Effector memory CD4-positive, alpha-beta T cell (primary cell): ENCODE measurements around the gene CRYGS.

Source experiments
- DNase-seq, 3 donors: peaks; one replicate each; pipeline ENCODE4 v3.0.0-alpha.2; 2020
- H3K27ac ChIP-seq: 2 replicates; pipeline ENCODE4 v1.7.0; 2013; ENCODE audit warnings: mild to moderate bottlenecking, low read length, moderate library complexity; ENCODE audit not compliant: insufficient read depth, poor library complexity, severe bottlenecking
- H3K27me3 ChIP-seq: replicated peaks from 2 replicates; pipeline ENCODE4 v1.7.0; 2013; ENCODE audit warnings: mild to moderate bottlenecking, low read length; ENCODE audit not compliant: insufficient read depth, control insufficient read depth, poor library complexity, severe bottlenecking
- H3K36me3 ChIP-seq: 2 replicates; pipeline ENCODE4 v1.7.0; 2013; ENCODE audit warnings: mild to moderate bottlenecking, low read length, moderate library complexity; ENCODE audit not compliant: control insufficient read depth, insufficient read depth
- H3K4me1 ChIP-seq: 2 replicates; pipeline ENCODE4 v1.7.0; 2013; ENCODE audit warnings: low read length, mild to moderate bottlenecking; ENCODE audit not compliant: control insufficient read depth, insufficient read depth, poor library complexity, severe bottlenecking
- H3K4me3 ChIP-seq: 2 replicates; pipeline ENCODE4 v1.7.0; 2013; ENCODE audit warnings: low read length, low read depth, mild to moderate bottlenecking; ENCODE audit not compliant: insufficient read depth, poor library complexity, severe bottlenecking
- H3K9me3 ChIP-seq: 2 replicates; pipeline ENCODE4 v1.7.0; 2013; ENCODE audit warnings: mild to moderate bottlenecking, low read length, moderate library complexity; ENCODE audit not compliant: control insufficient read depth

CRYGS gene

DNA sequence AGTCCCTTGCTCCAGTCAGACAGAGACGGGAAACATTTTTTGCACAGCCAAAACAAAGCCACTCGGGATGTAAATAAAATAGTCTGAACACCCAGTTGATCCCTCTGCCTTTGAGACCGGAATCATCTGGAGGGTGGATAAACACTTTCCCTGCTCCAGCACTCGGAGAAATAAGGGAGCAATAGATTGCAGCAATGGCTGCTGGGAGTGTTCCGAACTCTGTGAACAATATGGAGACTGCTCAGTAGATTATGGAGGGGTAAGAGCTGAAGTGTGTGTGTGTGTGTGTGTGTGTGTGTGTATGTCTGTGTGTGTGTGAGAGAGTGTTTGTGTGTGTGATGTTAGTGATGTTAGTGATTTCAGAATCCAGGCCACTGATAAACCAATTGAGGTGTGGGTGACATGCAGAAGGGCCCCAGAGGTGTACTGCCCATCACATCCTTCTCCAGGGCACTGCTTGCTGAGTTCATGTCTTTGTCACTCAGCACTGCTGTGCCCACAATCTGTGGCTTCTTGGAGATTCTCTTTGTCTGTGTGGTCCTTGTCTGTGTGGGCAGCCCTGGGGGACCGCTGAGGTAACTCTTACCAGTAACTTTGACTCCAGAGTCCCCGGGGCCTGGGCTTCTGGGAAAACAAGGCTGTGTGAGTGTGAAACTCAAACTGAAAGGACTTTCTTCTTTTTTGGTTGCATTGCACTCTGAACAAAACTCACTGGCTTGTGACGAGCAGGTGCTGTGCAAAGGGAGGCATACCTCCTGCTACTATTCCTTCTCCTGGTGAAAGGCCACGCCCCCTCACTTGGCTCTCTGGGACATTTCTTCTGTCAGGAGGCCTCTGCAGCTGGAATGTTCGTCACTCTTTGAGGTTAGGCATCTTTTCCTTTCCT lies 23.0 kb downstream of the CRYGS start:
- Histone ChIP-seq H3K4me1 (peaks cover 28% of the 10 kb centered on the region), H3K27me3 (no peaks in the 10 kb centered on the region), H3K27ac (no peak overlapping the region), H3K9me3 (no peaks in the 10 kb centered on the region), H3K36me3 (no peaks in the 10 kb centered on the region), H3K4me3 (no peak overlapping the region)
- DNase-seq: no peak

DNA sequence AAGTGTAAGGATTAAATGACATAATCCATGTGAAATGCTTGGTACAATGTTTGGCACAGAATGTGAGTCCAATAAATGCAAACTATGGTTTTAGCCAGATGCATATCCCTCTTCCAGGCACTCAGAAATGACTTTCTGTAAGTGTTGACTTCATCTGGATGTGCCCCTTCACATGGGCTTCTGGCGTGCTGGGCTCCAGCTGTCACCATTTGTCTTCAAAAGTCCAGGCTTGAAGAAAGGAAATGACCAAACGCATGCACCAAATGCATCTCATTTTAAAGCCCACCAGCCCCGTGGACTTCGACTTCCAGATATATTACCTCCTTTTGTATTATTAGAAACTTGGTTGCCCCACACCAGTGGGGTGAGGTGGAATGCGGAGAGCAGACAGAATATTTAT lies 23.7 kb downstream of the CRYGS start:
- Histone ChIP-seq H3K36me3 (no peaks in the 10 kb centered on the region), H3K4me3 (no peak overlapping the region), H3K4me1 (peaks cover 35% of the 10 kb centered on the region), H3K27ac (no peak overlapping the region), H3K9me3 (no peaks in the 10 kb centered on the region), H3K27me3 (no peaks in the 10 kb centered on the region)
- DNase-seq: no peak

GRCh38 chr3:186519021-186519658 lies 25.0 kb downstream of the CRYGS start:
- Histone ChIP-seq H3K4me1 (peaks cover 45% of the 10 kb centered on the region), H3K27ac (peak overlapping the region; percentile 71), H3K27me3 (no peaks in the 10 kb centered on the region), H3K9me3 (no peaks in the 10 kb centered on the region), H3K36me3 (no peaks in the 10 kb centered on the region), H3K4me3 (peak overlapping the region; percentile 5)
- DNase-seq: peak; percentile 60 to 70 (median 62)

GRCh38 chr3:186517218-186517617 lies 27.0 kb downstream of the CRYGS start:
- Histone ChIP-seq H3K4me1 (peaks cover 45% of the 10 kb centered on the region), H3K27me3 (no peaks in the 10 kb centered on the region)

DNA sequence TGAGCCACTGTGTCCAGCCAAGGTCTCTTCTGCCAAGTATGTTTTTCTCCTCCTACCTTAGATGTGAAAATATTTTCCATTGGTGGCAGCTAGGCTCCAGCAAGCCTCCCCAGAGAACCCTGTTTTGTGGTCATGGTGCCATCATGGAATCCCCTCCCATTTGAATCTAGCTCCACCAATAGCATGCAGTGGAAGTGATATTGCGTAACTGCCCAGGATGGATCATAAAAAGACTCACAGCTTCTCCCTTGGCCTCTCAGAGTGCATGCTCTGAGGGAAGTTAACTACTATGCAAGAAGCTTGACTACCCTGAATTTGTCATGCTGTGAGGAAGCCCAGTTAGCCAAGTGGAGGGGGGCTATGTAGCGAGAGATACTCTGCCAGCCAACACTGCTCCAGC lies 27.5 kb downstream of the CRYGS start:
- no peak for DNase-seq
- peaks cover 45% of the 10 kb centered on the region for H3K4me1 ChIP-seq

More at GRCh38 chr3:186517218-186517617, 27.0 kb downstream of the CRYGS start:
- Histone ChIP-seq H3K9me3 (no peaks in the 10 kb centered on the region), H3K27ac (no peak overlapping the region), H3K36me3 (no peaks in the 10 kb centered on the region), H3K4me3 (no peak overlapping the region)
- no peak for DNase-seq

GRCh38 chr3:186515125-186515524 lies 29.1 kb downstream of the CRYGS start:
- DNase-seq: peak; percentile 7 to 26 (median 12)
- no peaks in the 10 kb centered on the region for H3K27me3 ChIP-seq
- H3K27ac ChIP-seq: no peak overlapping the region
- no peaks in the 10 kb centered on the region for H3K36me3 ChIP-seq
- no peak overlapping the region for H3K4me3 ChIP-seq
- H3K4me1 ChIP-seq: peaks cover 43% of the 10 kb centered on the region
- H3K9me3 ChIP-seq: no peaks in the 10 kb centered on the region

More for the DNA sequence above, 27.5 kb downstream of the CRYGS start:
- Histone ChIP-seq H3K36me3 (no peaks in the 10 kb centered on the region), H3K27ac (no peak overlapping the region), H3K4me3 (no peak overlapping the region), H3K27me3 (no peaks in the 10 kb centered on the region), H3K9me3 (no peaks in the 10 kb centered on the region)

DNA sequence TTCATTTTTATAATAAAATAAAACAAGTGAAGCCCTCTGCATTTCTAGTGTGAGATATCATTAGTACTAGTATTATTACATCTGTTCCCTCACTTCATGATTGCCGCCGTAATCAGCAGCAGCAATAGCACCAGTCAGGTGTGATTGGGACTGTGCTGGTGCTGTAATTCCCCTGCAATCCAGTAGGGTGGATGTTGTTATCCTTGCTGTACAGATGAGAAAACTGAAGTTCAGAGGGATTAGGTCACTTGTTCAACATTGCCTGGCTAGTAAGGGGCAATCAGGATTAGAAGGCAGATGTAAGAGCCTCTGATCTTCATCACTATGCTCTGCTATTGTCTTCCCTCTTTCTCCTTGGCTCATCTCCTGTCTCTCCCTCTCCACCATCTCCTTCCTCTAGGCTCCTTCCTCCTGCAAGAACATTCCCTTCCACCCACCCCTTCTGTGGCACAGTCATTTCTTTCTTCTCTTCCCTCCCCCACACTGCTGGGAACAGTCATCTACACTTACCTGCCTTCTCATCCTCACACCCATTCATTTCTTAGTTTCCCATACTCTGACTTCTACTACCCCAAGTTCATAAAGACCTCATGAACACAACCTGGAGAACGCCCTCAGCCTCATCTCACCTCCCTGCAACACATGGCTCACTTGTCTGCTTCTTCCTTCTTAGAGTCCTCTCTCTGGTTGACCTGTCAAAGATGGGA lies 29.7 kb downstream of the CRYGS start:
- Histone ChIP-seq H3K9me3 (no peaks in the 10 kb centered on the region), H3K27me3 (no peaks in the 10 kb centered on the region), H3K4me1 (peaks cover 36% of the 10 kb centered on the region), H3K36me3 (no peaks in the 10 kb centered on the region), H3K4me3 (no peak overlapping the region), H3K27ac (no peak overlapping the region)
- DNase-seq: no peak

DNA sequence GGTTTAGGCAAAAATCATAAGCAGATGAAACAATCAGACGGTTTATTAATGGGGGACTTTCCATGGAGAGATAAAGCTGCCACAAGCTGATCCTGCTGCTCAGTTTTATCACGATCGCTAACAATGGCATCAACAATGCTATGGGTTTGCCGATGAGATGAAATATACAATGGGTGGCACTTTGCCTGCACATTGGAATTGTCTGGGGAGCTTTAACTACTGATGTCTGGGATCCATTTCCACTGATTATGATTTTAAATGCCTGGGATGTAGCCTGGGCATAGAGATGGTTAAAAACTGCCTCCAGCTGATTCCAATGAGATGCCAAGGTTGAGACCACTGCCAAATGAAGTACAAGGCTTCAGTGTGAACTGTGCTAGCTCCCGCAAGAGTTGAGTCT lies 30.8 kb downstream of the CRYGS start:
- H3K27me3 ChIP-seq: no peaks in the 10 kb centered on the region
- no peaks in the 10 kb centered on the region for H3K9me3 ChIP-seq
- H3K36me3 ChIP-seq: no peaks in the 10 kb centered on the region
- no peak for DNase-seq
- no peak overlapping the region for H3K4me3 ChIP-seq
- peaks cover 26% of the 10 kb centered on the region for H3K4me1 ChIP-seq
- no peak overlapping the region for H3K27ac ChIP-seq

DNA sequence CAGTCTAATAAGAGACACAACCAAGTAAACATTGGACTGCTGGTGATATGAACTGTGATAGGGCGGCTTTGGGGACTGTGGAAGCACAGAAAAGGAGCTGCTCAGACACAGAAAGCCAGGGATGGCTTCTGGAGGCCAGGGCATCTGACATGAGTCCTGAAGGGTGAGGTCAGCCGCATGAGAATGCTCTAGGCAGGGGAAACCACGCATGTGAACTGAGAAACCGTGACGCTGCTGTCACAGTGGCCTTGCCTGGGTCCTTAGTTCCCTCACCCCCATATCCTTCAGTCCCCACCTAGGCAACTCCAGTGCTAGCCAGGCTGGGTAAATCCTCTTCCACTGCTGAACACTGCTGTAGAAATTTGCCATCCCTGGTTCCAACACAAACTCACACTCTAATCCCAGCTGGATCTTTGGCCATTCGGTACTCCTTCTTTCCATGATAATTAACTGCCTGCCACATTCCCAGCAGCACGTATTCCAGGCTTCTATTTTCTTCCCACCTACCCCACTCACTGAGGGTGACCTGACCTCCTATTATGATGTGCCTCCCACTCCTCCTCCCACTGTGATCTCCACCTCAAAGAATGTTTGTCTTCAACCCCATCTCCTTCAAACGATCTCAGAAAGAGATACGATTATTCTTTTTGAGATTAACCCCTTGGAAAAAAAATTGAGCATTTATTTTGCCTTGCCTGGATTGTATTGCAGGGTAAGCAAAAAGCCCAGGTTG lies 31.4 kb downstream of the CRYGS start:
- Histone ChIP-seq H3K4me1 (peaks cover 21% of the 10 kb centered on the region), H3K9me3 (no peaks in the 10 kb centered on the region), H3K27me3 (no peaks in the 10 kb centered on the region), H3K4me3 (no peak overlapping the region), H3K27ac (no peak overlapping the region), H3K36me3 (no peaks in the 10 kb centered on the region)
- no peak for DNase-seq
